T-helper 2 cell treated with Interferon-gamma antibody and Interleukin-4, amounts not matched to agents 100 ng/mL and 5 ng/mL, for 36 hours (primary cell): ENCODE measurements around the gene C7orf57. TPM values are rescaled to one million over a fixed set of nuclear protein-coding genes. Genes with fewer than 3 reads are reported as not detected.

Experiments used
- intact Hi-C: fragments of 100-400 bp; cut with micrococcal nuclease; formaldehyde crosslinking; loops from one replicate; pipeline ENCODE4 v1.15.1; 2023
- total RNA-seq: library from RNA; stranded (reverse); gene quantifications from 2 replicates; pipeline ENCODE4 v1.2.3, GENCODE V29; 2022

The C7orf57 gene
- total RNA-seq, 1 donor from 2014 or later: 0.11 TPM

DNA sequence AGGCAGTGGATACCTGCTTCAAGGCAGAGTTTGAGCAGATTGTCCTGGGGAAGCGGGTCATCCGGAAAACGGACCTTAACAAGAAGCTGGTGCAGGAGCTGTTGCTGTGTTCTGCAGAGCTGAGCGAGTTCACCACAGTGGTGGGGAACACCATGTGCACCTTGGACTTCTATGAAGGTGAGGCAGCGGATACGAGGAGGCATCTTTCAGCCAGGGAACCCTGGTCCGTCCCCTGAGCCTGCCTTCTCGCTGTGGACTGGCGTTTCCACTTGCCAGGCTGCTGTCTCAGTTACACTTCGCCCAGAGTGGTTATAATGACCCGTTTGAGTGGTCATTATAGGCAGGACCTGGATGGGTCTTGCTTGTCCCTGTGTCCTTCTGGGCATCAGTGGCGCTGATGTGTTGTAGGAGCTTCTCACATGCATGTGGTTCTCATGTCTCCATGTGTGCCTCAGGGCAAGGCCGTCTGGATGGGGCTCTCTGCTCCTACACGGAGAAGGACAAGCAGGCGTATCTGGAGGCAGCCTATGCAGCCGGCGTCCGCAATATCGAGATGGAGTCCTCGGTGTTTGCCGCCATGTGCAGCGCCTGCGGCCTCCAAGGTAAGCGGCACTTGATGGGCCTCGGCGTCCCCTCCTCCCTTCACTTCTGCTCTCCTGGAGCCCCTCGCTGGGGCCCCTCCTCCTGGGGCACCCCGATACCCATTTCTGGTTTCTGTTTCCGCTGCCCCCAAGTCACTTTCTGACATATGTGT lies 71.7 kb downstream of the C7orf57 start:
- intact Hi-C loops: no loop called here

DNA sequence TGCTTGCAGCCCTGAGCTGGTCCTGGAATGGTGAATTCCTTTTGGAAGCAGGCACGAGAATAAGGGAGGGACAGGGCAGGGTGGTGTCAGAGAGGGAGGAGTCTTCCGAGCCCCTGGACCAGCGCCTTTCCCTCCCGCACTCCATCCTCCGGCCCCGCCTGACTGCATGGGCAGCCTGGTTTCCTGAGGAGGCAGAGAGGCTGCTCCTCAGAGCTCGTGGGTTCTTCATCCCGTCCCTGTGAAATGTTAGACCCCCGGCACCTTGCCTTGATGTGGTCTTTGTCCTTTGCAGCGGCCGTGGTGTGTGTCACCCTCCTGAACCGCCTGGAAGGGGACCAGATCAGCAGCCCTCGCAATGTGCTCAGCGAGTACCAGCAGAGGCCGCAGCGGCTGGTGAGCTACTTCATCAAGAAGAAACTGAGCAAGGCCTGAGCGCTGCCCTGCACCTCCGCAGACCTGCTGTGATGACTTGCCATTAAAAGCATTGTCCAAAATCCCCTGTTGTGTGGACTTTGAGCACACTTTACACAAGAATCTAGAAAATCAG lies 72.7 kb downstream of the C7orf57 start:
- intact Hi-C loops: no loop called here

DNA sequence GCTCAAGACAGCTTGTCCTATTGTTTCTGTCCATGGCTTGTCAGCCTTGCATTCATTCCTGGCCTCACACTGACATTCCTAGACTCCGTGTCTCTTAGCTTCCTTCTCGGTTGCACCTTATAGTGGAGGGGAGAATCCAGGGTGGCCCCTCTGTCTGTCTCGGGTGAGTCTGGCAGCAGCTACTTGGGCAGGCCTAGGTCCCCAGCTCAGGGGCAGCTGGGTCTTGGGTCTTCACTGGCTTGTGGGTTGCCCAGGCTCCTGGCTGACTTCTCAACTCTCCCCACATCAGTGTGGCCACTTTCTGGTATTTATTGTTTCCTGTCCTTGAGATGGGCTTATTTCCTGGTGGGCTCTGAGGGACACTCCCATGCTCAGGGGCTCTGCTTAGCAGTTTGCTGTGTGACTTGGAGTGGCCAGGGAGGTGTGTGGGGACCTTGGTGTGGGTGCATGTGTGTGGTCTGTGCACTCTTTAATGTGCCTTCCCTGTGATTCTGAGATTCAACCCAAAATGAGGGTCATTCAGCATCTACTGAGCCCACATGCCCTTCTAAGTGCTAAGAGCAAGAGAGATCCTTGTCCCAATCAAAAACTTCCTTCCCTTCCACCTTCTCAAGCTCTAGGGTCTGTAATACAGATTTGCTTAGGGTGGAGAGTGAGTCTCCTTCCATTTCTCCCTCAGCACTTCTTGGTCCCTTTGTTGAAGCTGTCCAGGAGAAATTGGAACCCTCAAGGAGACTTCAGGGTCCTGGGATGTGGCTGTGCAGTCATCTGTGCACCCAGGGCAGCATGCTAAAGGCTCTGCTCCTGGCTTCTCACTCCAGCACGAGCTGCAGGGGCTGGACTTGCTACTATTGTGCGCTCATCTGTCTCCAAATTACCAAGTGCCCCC lies 73.9 kb downstream of the C7orf57 start:
- intact Hi-C loops: no loop called here

DNA sequence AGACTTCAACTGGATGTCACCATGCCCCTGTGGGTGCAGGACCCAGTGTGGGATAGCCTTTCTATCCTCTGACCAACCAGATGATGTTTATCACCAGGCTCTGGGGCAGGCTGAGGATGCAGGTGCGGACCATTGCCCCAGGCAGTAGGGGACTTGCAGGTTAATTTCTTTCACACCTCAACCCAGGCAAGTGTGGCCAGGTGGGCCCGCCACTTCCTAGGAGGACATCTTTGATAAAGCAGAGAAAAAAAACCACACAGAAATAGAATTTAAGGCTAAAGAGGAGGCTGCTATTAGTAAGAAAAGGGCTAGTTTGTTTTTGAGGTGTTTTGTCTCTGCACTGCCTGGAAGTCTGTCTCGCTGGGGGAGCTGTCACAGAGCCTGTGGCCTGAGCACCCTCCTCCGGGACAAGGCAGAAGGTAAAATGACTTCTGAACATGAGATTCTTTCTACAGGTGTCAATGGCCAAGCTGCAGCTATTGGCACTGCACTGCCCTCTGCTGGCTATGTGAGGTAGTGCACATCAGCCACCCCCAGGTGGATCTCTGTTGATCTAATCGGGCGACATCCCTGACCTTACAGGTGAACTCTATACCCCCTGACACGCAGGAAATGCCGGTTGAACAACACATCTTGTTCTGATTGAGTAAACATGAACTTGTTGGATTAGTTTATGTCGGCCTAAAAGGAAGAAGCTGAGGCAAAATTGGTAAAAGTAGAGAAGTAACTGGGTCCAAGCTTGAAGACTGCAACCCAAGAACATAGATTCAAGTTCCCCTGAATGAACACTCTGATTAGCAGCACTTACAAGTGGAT lies 74.7 kb downstream of the C7orf57 start:
- intact Hi-C loops: loop anchor here (1.0 to 2.0 kb wide), 7 partner anchors 13 to 165 kb away; partner anchors contain the start of genes C7orf57, HUS1 and UPP1

DNA sequence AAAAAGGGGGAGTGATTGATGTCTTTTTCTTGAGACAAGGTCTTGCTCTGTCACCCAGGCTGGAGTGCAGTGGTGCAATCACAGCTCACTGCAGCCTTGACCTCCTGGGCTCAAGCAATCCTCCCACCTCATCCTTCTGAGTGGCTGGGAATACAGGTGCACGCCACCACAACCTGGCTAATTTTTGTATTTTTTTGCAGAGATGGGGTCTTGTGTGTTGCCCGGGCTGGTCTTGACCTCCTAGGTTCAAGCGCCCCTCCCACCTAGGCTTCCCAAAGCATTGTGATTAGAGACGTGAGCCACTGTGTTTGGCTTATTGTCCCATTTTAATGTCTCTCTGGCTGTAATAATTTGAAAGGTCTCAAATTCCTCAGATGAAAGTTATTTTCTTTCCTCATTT lies 75.5 kb downstream of the C7orf57 start:
- intact Hi-C loops: loop anchor here (1.0 to 2.0 kb wide), 7 partner anchors 14 to 166 kb away; partner anchors contain the start of genes C7orf57, HUS1 and UPP1

Other genes with a start within 250 kb of the C7orf57 start
- 0.09 and 0.11 TPM in 2 replicates for gene PKD1L1, start 87.1 kb upstream of the C7orf57 start, total RNA-seq
- 41.6 and 44.8 TPM in 2 replicates for gene HUS1, start 55.9 kb upstream of the C7orf57 start, total RNA-seq
- 0.41 TPM in 1 of 2 replicates, not detected in the other for gene SUN3, start 6.4 kb upstream of the C7orf57 start, total RNA-seq
- gene UPP1, start 53.7 kb downstream of the C7orf57 start, total RNA-seq: 75.0 and 77.1 TPM in 2 replicates
- gene ABCA13, start 135.9 kb downstream of the C7orf57 start, total RNA-seq: 0.02 TPM in 1 of 2 replicates, not detected in the other